MCF 10A (cell line): ENCODE results near the gene MAMLD1. TPM values are rescaled to one million over a fixed set of nuclear protein-coding genes. Genes with fewer than 3 reads are reported as not detected.

Source experiments
- BruUV-seq: library from RNA; stranded (reverse); fragments of 400-500 nt; replicated peaks from 2 replicates; lab custom pipeline; 2021; lab: Mats Ljungman, UMichigan
- CTCF ChIA-PET: fragments of 300-600 bp; sonication (Branson Sonifier 250); formaldehyde crosslinking; extraction: SDS; loops from one replicate; lab custom pipeline; 2021; ENCODE audit warnings: antibody characterized with exemption, inconsistent platforms; lab: Yijun Ruan, JAX
- POLR2A ChIA-PET: fragments of 300-600, 350-650 bp; sonication (Branson Sonifier 250); formaldehyde crosslinking; extraction: SDS; loops from one replicate; lab custom pipeline; 2020; ENCODE audit warnings: antibody characterized with exemption, inconsistent platforms; lab: Yijun Ruan, JAX
- DNase-seq: peaks from one replicate; pipeline ENCODE4 v3.0.0-alpha.2; 2018; ENCODE audit not compliant: unreplicated experiment
- H3K27ac Mint-ChIP-seq: one replicate; pipeline ENCODE4 v1.8.0; 2022; ENCODE audit warnings: mild to moderate bottlenecking, low read depth, mixed read lengths; ENCODE audit not compliant: unreplicated experiment
- H3K27me3 Mint-ChIP-seq: one replicate; pipeline ENCODE4 v1.8.0; 2022; ENCODE audit warnings: mixed read lengths; ENCODE audit not compliant: insufficient read depth, unreplicated experiment
- H3K36me3 Mint-ChIP-seq: one replicate; pipeline ENCODE4 v1.8.0; 2022; ENCODE audit warnings: mild to moderate bottlenecking, moderate library complexity, mixed read lengths; ENCODE audit not compliant: insufficient read depth, unreplicated experiment
- H3K4me1 Mint-ChIP-seq: one replicate; pipeline ENCODE4 v1.8.0; 2022; ENCODE audit warnings: mixed read lengths; ENCODE audit not compliant: insufficient read depth, unreplicated experiment
- H3K4me3 Mint-ChIP-seq: one replicate; pipeline ENCODE4 v1.8.0; 2022; ENCODE audit warnings: mild to moderate bottlenecking, moderate library complexity, mixed read lengths; ENCODE audit not compliant: unreplicated experiment
- H3K9me3 Mint-ChIP-seq: one replicate; pipeline ENCODE4 v1.8.0; 2022; ENCODE audit warnings: mixed read lengths; ENCODE audit not compliant: unreplicated experiment
- intact Hi-C: fragments of 100-400 bp; cut with micrococcal nuclease; formaldehyde crosslinking; loops from 2 replicates; pipeline ENCODE4 v1.14.1; 2022
- total RNA-seq: library from RNA; stranded (reverse); gene quantifications from 2 replicates; pipeline ENCODE4 v1.2.3, GENCODE V29; 2022
- TF ChIP-seq, protein P1 (sequence below): fragments of 200-600 bp; IDR thresholded peaks from one replicate; pipeline ENCODE4 v1.8.0; 2022; ENCODE audit warnings: antibody characterized with exemption, mild to moderate bottlenecking; ENCODE audit not compliant: unreplicated experiment

Gene MAMLD1
- total RNA-seq, 1 experiment from 2014 or later, result 1.9 TPM

DNA sequence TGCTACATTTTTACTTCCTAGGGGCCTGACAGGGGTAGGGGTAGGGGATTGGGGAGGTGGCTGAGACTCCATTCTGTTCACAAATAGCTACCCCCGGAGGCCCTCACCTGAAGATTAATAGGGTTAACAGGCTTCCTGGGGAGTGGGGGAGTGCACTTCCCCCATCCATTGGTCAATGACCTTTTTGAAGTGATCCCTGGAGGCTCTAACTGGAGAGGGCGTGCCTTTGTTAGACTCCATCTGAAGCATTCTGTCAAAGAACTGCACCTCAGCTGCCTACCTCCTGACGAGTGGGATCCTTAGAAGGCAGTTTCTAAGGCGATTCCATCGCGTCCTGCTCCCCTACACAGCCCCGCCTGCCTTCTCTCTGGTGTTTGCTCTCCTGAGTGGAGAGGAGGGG, 195.3 kb downstream of the MAMLD1 start:
- TF ChIP-seq, protein P1, sequence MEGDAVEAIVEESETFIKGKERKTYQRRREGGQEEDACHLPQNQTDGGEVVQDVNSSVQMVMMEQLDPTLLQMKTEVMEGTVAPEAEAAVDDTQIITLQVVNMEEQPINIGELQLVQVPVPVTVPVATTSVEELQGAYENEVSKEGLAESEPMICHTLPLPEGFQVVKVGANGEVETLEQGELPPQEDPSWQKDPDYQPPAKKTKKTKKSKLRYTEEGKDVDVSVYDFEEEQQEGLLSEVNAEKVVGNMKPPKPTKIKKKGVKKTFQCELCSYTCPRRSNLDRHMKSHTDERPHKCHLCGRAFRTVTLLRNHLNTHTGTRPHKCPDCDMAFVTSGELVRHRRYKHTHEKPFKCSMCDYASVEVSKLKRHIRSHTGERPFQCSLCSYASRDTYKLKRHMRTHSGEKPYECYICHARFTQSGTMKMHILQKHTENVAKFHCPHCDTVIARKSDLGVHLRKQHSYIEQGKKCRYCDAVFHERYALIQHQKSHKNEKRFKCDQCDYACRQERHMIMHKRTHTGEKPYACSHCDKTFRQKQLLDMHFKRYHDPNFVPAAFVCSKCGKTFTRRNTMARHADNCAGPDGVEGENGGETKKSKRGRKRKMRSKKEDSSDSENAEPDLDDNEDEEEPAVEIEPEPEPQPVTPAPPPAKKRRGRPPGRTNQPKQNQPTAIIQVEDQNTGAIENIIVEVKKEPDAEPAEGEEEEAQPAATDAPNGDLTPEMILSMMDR, result no peak
- no peak for DNase-seq
- POLR2A ChIA-PET, result no interaction called here
- Mint-ChIP-seq H3K4me3 (no peak overlapping the region), H3K27ac (no peak overlapping the region), H3K36me3 (no peaks in the 10 kb centered on the region), H3K4me1 (no peaks in the 10 kb centered on the region), H3K27me3 (peaks cover 22% of the 10 kb centered on the region), H3K9me3 (no peaks in the 10 kb centered on the region)
- intact Hi-C loops, result no loop called here
- CTCF ChIA-PET, result interaction anchor here (1.4 kb wide), 1 partner anchor 87 kb away, joined by 5 read pairs; no protein-coding TSS in a partner anchor
- BruUV-seq, result no TSS peak

Other genes starting within 250 kb of the MAMLD1 start
- gene MTM1, start 205.3 kb downstream of the MAMLD1 start, total RNA-seq, result 11.6 and 11.9 TPM in 2 replicates